Nephron progenitor cell (in vitro differentiated cells): ENCODE results near the gene PHACTR3.

Source experiments
- DNase-seq: peaks from one replicate; pipeline ENCODE4 v3.0.0; 2021
- H3K27ac Mint-ChIP-seq: 2 replicates; pipeline ENCODE4 v1.8.0; 2021; ENCODE audit warnings: mild to moderate bottlenecking, moderate library complexity, mixed read lengths
- H3K27me3 Mint-ChIP-seq: 2 replicates; pipeline ENCODE4 v1.8.0; 2021; ENCODE audit warnings: mild to moderate bottlenecking, low read depth, mixed read lengths; ENCODE audit not compliant: poor library complexity
- H3K36me3 Mint-ChIP-seq: 2 replicates; pipeline ENCODE4 v1.8.0; 2021; ENCODE audit warnings: low read depth, mixed read lengths
- H3K4me1 Mint-ChIP-seq: 2 replicates; pipeline ENCODE4 v1.8.0; 2021; ENCODE audit warnings: mixed read lengths
- H3K4me3 Mint-ChIP-seq: 2 replicates; pipeline ENCODE4 v1.8.0; 2021; ENCODE audit warnings: mild to moderate bottlenecking, moderate library complexity, mixed read lengths
- H3K9me3 Mint-ChIP-seq: 2 replicates; pipeline ENCODE4 v1.8.0; 2021; ENCODE audit warnings: mild to moderate bottlenecking, moderate library complexity, mixed read lengths
- TF ChIP-seq, protein P1 (sequence below): fragments of 200-600 bp; sonication (generic); IDR thresholded peaks from 2 replicates; pipeline ENCODE4 v1.5.0; 2021; ENCODE audit warnings: antibody characterized with exemption

PHACTR3 gene

DNA sequence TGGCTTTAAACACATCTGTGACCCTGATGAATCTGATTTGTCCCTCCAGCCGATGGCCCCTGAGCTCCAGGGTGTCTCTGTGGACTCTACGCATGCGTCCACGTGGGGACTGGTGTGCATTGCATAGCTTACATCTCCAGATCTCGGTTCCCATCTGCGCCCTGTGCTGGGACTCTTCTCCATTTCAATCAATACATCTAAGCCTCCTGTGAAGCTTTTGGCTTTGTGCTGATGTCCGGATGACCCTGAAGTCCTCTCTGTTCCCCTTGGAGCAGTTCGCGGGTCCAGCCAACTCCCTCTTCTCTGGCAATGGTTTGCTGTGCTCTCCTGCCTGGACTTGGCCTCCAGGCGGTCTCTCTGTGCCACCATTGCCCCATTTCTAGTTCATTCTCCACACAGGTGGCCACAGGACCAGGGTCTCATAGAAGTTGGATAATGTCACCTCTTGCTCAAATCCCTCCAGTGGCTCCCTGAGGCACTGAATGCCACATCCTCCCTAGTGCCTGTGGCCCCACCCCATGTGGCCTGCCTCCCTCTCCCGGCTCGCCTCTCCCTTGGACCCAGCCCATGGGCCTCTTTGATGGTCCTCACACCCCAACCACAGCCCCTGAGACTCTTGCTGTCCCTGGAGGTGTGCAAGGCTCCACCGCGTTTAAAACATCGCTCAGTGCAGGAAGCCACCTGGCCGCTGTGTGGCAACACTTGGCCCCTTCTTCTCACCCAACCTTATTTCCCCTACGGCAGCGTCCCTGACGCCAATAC lies 173.7 kb downstream of the PHACTR3 start:
- Mint-ChIP-seq H3K27me3 (peaks cover 10% of the 10 kb centered on the region), H3K4me1 (no peaks in the 10 kb centered on the region), H3K4me3 (no peak overlapping the region), H3K27ac (no peak overlapping the region), H3K9me3 (peaks cover 69% of the 10 kb centered on the region), H3K36me3 (no peaks in the 10 kb centered on the region)
- TF ChIP-seq, protein P1, sequence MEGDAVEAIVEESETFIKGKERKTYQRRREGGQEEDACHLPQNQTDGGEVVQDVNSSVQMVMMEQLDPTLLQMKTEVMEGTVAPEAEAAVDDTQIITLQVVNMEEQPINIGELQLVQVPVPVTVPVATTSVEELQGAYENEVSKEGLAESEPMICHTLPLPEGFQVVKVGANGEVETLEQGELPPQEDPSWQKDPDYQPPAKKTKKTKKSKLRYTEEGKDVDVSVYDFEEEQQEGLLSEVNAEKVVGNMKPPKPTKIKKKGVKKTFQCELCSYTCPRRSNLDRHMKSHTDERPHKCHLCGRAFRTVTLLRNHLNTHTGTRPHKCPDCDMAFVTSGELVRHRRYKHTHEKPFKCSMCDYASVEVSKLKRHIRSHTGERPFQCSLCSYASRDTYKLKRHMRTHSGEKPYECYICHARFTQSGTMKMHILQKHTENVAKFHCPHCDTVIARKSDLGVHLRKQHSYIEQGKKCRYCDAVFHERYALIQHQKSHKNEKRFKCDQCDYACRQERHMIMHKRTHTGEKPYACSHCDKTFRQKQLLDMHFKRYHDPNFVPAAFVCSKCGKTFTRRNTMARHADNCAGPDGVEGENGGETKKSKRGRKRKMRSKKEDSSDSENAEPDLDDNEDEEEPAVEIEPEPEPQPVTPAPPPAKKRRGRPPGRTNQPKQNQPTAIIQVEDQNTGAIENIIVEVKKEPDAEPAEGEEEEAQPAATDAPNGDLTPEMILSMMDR = no peak
- no peak for DNase-seq

DNA sequence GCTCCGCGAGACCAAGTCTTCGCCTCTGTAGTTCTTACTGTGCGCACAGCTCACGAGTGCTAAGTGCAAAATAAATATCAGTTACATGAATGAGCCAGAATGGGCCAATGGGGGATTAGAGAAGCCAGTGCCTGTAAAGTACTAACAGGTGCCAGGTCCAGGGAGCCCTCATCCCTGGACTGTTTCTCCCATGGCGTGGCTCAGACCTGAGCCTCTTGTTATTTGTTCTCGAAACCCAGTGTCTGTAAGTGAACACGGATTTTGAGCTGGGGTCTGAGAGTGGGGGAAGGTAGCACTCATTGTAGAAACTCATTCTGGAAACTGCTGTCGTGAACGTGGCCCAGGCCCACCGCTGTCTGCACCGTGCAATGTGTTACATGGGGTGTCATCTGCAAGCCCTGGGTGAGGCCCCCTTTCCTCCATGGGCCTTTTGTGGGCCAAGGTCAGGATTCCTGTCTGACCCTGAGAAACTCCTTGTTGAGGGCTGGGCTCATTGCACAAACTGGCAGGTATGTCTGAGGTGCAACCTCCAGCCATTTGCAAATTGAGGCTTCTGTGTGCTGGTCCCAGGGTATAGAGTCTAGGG lies 174.4 kb downstream of the PHACTR3 start:
- no peaks in the 10 kb centered on the region for H3K4me1 Mint-ChIP-seq
- no peaks in the 10 kb centered on the region for H3K36me3 Mint-ChIP-seq
- no peak overlapping the region for H3K4me3 Mint-ChIP-seq
- H3K9me3 Mint-ChIP-seq = peaks cover 65% of the 10 kb centered on the region
- H3K27me3 Mint-ChIP-seq = peaks cover 10% of the 10 kb centered on the region
- H3K27ac Mint-ChIP-seq = no peak overlapping the region
- DNase-seq = no peak
- TF ChIP-seq, protein P1 = no peak

DNA sequence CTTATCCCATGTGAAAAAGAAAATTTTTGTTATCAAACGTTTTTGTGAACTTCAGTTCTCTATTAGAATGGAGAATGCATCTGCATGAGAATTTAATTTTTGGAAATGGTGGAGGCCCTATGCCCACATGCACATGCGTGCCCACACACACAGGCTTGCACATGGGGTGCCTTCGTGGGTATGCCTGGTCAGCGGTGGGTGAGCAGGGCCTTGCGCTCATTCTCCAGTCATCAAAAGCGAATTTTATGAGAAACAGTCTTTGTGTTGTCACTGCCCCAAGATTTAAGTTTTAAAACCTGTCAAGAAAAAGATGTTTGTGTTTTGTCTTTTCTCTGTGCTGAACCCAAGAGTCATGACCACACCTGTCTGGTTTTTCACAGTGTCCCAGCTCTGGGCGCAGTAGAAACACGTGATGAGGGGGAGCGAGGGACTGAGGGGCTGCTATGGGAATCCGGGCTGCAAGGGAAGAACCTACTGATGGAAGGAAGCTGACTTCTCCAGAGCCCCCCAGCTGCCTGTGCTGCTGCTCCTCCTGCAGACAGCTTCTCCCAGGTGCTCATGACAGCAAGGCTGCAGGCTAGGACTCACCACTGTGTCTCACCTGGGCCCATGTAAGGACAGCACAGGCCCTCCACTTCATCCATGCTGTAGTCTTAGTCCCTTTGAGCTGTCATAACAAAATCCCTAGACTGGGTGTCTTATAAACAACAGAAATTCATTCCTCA lies 175.5 kb downstream of the PHACTR3 start:
- H3K9me3 Mint-ChIP-seq = peaks cover 58% of the 10 kb centered on the region
- TF ChIP-seq, protein P1 = no peak
- no peak overlapping the region for H3K4me3 Mint-ChIP-seq
- peaks cover 4% of the 10 kb centered on the region for H3K27me3 Mint-ChIP-seq
- H3K4me1 Mint-ChIP-seq = no peaks in the 10 kb centered on the region
- no peak overlapping the region for H3K27ac Mint-ChIP-seq
- no peaks in the 10 kb centered on the region for H3K36me3 Mint-ChIP-seq
- DNase-seq = no peak

DNA sequence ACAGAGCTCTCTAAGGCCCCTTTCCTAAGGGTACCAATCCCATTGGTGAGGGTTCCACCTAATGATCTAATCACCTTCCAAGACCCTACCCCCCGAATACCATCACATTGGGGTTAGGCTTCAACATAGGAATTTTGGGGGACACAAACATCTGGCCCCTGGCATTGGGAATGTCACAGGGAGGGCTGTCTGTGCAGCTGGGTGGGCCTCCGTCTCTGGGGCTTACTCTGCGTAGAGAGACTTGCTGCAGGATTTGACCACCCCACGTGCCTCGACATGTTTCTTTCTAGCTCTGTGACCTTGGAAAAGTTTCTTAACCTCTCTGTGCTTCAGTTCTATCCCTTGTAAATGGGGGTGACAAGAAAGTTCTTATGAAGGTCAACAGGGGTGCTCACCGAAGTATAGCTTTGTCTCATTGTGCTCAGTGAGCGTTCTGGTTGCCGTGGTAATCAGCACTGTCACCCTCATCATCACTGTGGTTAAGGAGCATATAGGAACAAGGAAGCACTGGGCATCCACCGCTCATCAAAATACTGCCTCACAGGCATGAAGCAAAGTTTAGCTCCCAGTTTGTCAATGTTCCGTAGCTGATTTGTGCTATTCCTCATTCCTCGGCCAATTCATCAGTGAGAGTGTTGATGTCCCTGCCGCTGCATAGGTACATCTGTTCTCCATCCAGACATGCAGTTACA lies 176.3 kb downstream of the PHACTR3 start:
- H3K9me3 Mint-ChIP-seq = peaks cover 57% of the 10 kb centered on the region

DNA sequence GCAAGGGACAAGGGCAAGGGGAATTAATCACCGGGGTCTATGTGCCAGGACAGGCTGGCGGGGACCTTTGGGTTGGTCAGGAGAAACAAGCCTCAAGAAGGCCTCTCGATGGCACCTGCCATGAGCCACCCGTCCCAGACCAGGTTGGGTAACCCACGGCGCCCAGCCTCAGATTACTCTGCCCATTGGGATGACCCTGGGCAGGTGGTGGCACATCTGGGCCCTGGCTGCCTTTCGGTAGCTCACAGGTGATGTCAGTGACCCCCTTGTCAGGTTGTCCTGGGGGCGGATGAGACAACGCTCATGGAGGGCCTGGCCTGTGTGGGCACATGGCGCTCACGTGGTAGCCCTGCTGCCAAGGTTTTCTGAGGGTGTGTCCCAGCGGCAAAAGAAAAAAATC lies 176.9 kb downstream of the PHACTR3 start:
- Mint-ChIP-seq H3K4me3 (no peak overlapping the region), H3K27me3 (peaks cover 4% of the 10 kb centered on the region), H3K36me3 (no peaks in the 10 kb centered on the region), H3K27ac (no peak overlapping the region), H3K9me3 (peaks cover 57% of the 10 kb centered on the region), H3K4me1 (peaks cover 6% of the 10 kb centered on the region)
- TF ChIP-seq, protein P1 = no peak
- DNase-seq = no peak

More for the DNA sequence above, 176.3 kb downstream of the PHACTR3 start:
- DNase-seq = no peak
- no peaks in the 10 kb centered on the region for H3K36me3 Mint-ChIP-seq
- TF ChIP-seq, protein P1 = no peak
- H3K4me3 Mint-ChIP-seq = no peak overlapping the region
- no peak overlapping the region for H3K27ac Mint-ChIP-seq
- H3K27me3 Mint-ChIP-seq = peaks cover 4% of the 10 kb centered on the region
- peaks cover 6% of the 10 kb centered on the region for H3K4me1 Mint-ChIP-seq
